A673 (cell line): Measurements from ENCODE around the gene HSH2D. TPM values are rescaled to one million over a fixed set of nuclear protein-coding genes. Genes with fewer than 3 reads are reported as not detected.

Source experiments
- BruUV-seq: library from RNA; stranded (reverse); fragments of 400-500 nt; replicated peaks from 2 replicates; lab custom pipeline; 2021; lab: Mats Ljungman, UMichigan
- CTCF ChIA-PET: fragments of 300-600 bp; sonication (Branson Sonifier 250); formaldehyde crosslinking; loops from one replicate; lab custom pipeline; 2022; ENCODE audit warnings: antibody characterized with exemption; lab: Charles Lee
- POLR2A ChIA-PET: fragments of 300-600 bp; sonication (Branson Sonifier 250); formaldehyde crosslinking; loops from one replicate; lab custom pipeline; 2022; ENCODE audit warnings: antibody characterized with exemption; ENCODE audit not compliant: low non-redundant PET; lab: Charles Lee
- DNase-seq: peaks from one replicate; pipeline ENCODE4 v3.0.0-alpha.2; 2015; ENCODE audit warnings: low spot score
- H3K27ac ChIP-seq: fragments of 200-600 bp; sonication (generic); 2 replicates; pipeline ENCODE4 v1.5.1; 2016; ENCODE audit warnings: mixed run types, low read depth, mild to moderate bottlenecking, mixed read lengths, antibody characterized with exemption, low read length; ENCODE audit not compliant: poor library complexity, severe bottlenecking
- H3K27me3 ChIP-seq: fragments of 200-600 bp; sonication (generic); replicated peaks from 2 replicates; pipeline ENCODE4 v1.6.1; 2017; ENCODE audit warnings: mixed run types, low read depth, mild to moderate bottlenecking, mixed read lengths, antibody characterized with exemption, low read length; ENCODE audit not compliant: insufficient read depth, poor library complexity
- H3K36me3 ChIP-seq: fragments of 200-600 bp; sonication (generic); 2 replicates; pipeline ENCODE4 v1.6.1; 2016; ENCODE audit warnings: mixed run types, mild to moderate bottlenecking, mixed read lengths, antibody characterized with exemption, low read length; ENCODE audit not compliant: insufficient read depth, poor library complexity, severe bottlenecking
- H3K4me1 ChIP-seq: fragments of 200-600 bp; sonication (generic); 2 replicates; pipeline ENCODE4 v1.6.1; 2017; ENCODE audit warnings: mixed run types, mild to moderate bottlenecking, mixed read lengths, antibody characterized with exemption, low read length; ENCODE audit not compliant: insufficient read depth, poor library complexity, severe bottlenecking
- H3K4me3 ChIP-seq: fragments of 200-600 bp; sonication (generic); 2 replicates; pipeline ENCODE4 v1.5.1; 2016; ENCODE audit warnings: low read depth, mixed run types, mild to moderate bottlenecking, mixed read lengths, low read length; ENCODE audit not compliant: poor library complexity, severe bottlenecking
- H3K9me3 ChIP-seq: fragments of 200-600 bp; sonication (generic); 2 replicates; pipeline ENCODE4 v1.6.1; 2016; ENCODE audit warnings: mixed run types, low read depth, mild to moderate bottlenecking, mixed read lengths, antibody characterized with exemption, low read length; ENCODE audit not compliant: poor library complexity, severe bottlenecking
- EZH2 ChIP-seq: fragments of 200-600 bp; sonication (generic); IDR thresholded peaks from 2 replicates; pipeline ENCODE4 v1.6.1; 2017; ENCODE audit warnings: borderline replicate concordance, low read depth, mild to moderate bottlenecking, mixed read lengths, antibody characterized with exemption, low read length; ENCODE audit not compliant: poor library complexity, severe bottlenecking
- intact Hi-C: fragments of 100-400 bp; cut with micrococcal nuclease; formaldehyde crosslinking; loops from one replicate; pipeline ENCODE4 v1.10.0; 2022; ENCODE audit not compliant: unreplicated experiment
- total RNA-seq: library from RNA; stranded (reverse); gene quantifications from 2 replicates; pipeline ENCODE4 v1.2.3, GENCODE V29; 2021
- TF ChIP-seq, protein P1 (sequence below): fragments of 300-800, 200-600 bp; sonication (generic); conservative IDR thresholded peaks from 2 replicates; pipeline ENCODE4 v1.5.1; 2017; ENCODE audit warnings: low read depth, mild to moderate bottlenecking, antibody characterized with exemption, low read length, moderate library complexity, mixed read lengths

HSH2D gene
- total RNA-seq, 1 experiment from 2014 or later: not detected

DNA sequence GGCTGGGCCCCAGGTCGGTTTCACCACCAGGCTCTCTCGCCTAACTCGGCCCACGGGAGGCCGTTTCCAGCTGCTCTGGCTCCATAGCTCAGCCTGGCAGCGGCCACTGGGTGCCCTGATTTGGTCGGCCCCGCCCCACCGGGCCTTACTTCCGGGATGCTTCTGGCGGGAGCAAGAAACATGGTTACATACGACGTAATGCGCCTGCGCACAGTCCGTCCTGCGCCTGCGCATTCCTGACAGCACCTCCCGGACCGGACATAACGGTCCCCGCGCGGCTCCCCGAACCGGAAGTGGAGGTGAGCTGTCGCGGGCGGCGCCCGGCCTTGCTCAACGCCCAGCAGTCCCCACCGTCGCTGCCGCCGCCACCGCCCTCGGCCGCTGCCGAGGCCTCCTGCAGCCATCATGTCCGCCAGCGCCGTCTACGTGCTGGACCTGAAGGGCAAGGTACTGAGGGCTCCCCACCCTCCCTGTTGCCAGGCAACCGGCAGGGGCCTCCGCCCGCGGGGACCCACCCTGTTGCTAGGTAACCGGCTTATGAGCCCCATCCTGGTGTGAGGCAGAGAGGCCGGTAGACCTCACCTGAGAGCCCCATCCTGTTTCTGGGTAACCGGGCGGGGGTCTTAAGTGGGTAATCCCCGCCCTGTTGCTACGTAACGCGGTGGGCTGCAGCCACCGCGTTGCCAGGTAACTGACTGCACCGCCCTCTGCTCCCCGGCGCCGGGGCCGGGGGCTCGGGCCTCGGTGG is 54.3 kb downstream of the HSH2D start, which contains the start of gene AP1M1:
Gene AP1M1 (plus strand): TSS at position 290 of the 748 bp plus-strand sequence. CDS start 116 bp downstream, at position 406.
- Histone ChIP-seq H3K36me3 (peaks cover 22% of the 10 kb centered on the region), H3K4me3 (peak within 1 kb of the TSS; percentile 92), H3K27ac (peak within 1 kb of the TSS; percentile 56), H3K4me1 (peaks cover 11% of the 10 kb centered on the region), H3K9me3 (no peaks in the 10 kb centered on the region), H3K27me3 (no peaks in the 10 kb centered on the region)
- DNase-seq: peak; percentile 98
- intact Hi-C loops: no loop called here
- CTCF ChIA-PET: interaction anchor here (0.7 to 1.0 kb wide), 2 partner anchors 12 to 156 kb away, joined by 3 to 6 read pairs; partner anchors contain the start of gene FAM32A
- POLR2A ChIA-PET: interaction anchor here (0.6 to 0.8 kb wide), 2 partner anchors 8 to 13 kb away, joined by 3 to 14 read pairs; partner anchors contain the start of gene FAM32A
- TF ChIP-seq EZH2: no peak
- TF ChIP-seq, protein P1, sequence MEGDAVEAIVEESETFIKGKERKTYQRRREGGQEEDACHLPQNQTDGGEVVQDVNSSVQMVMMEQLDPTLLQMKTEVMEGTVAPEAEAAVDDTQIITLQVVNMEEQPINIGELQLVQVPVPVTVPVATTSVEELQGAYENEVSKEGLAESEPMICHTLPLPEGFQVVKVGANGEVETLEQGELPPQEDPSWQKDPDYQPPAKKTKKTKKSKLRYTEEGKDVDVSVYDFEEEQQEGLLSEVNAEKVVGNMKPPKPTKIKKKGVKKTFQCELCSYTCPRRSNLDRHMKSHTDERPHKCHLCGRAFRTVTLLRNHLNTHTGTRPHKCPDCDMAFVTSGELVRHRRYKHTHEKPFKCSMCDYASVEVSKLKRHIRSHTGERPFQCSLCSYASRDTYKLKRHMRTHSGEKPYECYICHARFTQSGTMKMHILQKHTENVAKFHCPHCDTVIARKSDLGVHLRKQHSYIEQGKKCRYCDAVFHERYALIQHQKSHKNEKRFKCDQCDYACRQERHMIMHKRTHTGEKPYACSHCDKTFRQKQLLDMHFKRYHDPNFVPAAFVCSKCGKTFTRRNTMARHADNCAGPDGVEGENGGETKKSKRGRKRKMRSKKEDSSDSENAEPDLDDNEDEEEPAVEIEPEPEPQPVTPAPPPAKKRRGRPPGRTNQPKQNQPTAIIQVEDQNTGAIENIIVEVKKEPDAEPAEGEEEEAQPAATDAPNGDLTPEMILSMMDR: no peak
- no TSS peak for BruUV-seq

DNA sequence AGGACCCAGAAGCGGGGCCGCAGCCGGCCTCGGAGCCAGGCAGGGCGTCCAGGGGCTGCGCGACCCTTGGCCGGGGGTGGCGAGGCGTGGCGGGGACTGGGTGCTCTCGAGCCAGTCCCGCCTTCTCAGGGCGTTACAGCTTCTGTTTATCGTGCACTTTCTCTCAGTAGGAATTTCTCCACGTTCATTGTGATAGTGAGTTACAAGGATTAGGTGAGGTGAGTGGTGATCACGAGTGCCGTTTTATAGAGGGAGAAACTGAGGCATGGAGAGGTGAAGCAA is 54.8 kb downstream of the HSH2D start:
- H3K36me3 ChIP-seq: peaks cover 27% of the 10 kb centered on the region
- intact Hi-C loops: no loop called here
- H3K4me1 ChIP-seq: peaks cover 11% of the 10 kb centered on the region
- POLR2A ChIA-PET: interaction anchor here (0.6 to 0.8 kb wide), 2 partner anchors 9 to 13 kb away, joined by 3 to 14 read pairs; partner anchors contain the start of gene FAM32A
- H3K27ac ChIP-seq: peak overlapping the region; percentile 56
- no peak for DNase-seq
- no peaks in the 10 kb centered on the region for H3K27me3 ChIP-seq
- CTCF ChIA-PET: no interaction called here
- peak overlapping the region; percentile 92 for H3K4me3 ChIP-seq
- no TSS peak for BruUV-seq
- TF ChIP-seq EZH2: no peak
- TF ChIP-seq, protein P1: no peak
- no peaks in the 10 kb centered on the region for H3K9me3 ChIP-seq

DNA sequence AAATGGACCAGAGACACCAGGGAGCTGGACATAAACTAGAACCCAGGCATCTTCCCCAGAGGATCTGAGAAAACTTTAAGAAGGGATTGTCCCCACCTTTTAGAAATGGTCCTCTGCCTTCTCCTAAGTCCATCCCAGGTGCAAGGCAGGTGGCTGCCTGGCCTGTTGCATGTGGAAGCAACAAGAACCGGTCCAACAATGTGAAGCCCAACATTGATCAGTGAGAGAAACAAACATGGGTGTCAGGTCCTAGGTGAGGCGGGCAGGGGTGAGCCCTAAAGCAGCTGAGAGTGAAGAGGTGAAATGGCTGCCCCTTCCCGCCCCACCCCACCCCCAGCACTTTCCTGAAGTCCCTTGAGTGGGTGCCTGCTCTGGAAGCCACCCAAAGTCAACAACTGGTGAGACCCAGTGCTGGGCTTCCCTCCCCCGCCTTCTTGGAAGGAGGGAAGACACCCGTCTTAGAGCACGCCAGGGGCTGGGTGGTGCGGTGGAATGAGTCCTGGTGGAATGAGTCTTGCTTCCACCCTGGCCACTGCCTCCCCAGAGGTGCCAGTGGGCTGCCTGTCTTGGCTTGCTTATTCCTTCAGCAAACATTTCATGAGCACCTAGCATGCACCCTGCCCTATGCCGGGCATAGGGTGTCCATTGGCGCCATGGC is 55.9 kb downstream of the HSH2D start:
- Histone ChIP-seq H3K9me3 (no peaks in the 10 kb centered on the region), H3K36me3 (peaks cover 31% of the 10 kb centered on the region), H3K27me3 (no peaks in the 10 kb centered on the region), H3K4me1 (peaks cover 11% of the 10 kb centered on the region), H3K4me3 (no peak overlapping the region), H3K27ac (no peak overlapping the region)
- no peak for DNase-seq
- intact Hi-C loops: no loop called here
- POLR2A ChIA-PET: no interaction called here
- CTCF ChIA-PET: no interaction called here
- no peak for TF ChIP-seq EZH2
- TF ChIP-seq, protein P1: no peak
- BruUV-seq: no TSS peak
